Inflammatory macrophage treated with lipopolysaccharide for 1 hour (primary cell): ENCODE data around the gene SLC2A14.
"Not testable (repeated sequence)": the region's sequence is repeated elsewhere in the genome, so short reads cannot be mapped to it uniquely, and the experiment has no call there.

Experiments used
- DNase-seq, 2 donors: peaks; one replicate each; pipeline ENCODE4 v3.0.0-alpha.2; 2020 to 2022

Gene SLC2A14

GRCh38 chr12:7869137-7869536 is 3.6 kb downstream of the SLC2A14 start:
- no peak for DNase-seq

- DNase-seq: no peak
Measured at GRCh38 chr12:7868391-7868790, 4.3 kb downstream of the SLC2A14 start.

DNA sequence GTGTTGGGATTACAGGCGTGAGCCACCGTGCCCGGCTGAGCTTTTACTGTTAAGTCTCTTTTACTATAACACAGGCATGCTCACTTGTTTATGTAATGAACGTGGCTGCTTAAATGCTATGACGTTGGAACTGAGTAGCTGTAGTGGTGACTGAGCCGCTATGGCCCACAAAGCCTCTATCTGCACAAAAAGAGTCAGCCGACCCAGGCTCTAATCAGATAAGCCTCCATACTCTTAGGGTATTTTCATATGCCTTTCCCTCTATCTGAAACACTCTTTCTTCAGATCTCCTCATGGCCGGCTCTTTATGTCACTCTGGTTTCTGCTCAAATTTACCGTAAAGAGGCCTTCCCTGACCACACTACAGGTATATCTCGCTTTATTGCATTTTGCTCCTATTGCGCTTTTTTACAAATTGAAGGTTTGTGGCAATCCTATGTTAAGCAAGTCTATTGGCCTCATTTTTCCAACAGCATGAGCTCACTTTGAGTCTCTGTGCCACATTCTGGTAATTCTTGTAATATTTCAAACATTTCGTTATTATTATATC is 8.0 kb downstream of the SLC2A14 start:
- no peak for DNase-seq

- DNase-seq: not testable (repeated sequence)
Measured at GRCh38 chr12:7862814-7863348, 9.8 kb downstream of the SLC2A14 start.

GRCh38 chr12:7862301-7862700 is 10.4 kb downstream of the SLC2A14 start:
- not testable (repeated sequence) for DNase-seq

GRCh38 chr12:7859552-7859951 is 13.2 kb downstream of the SLC2A14 start:
- no peak for DNase-seq

DNA sequence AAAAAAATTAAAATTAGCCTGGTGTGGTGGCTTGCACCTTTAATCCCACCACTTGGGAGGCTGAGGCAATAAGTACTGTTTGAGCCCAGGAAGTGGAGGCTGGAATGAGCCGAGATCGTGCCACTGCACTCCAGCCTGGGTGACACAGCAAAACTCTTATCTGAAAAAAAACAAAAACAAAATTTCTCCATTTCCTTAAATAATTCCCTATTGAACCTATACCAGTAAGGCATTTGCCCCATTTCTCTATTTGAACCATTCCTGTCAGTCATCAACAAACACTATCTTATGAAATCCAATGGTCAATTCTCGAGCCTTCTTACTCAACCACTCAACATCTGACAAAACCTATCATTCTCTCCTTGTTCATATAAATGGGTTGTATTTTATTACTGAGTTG is 14.7 kb downstream of the SLC2A14 start:
- peak; percentile 35 to 52 for DNase-seq

- no peak for DNase-seq
Measured at GRCh38 chr12:7856516-7856915, 16.2 kb downstream of the SLC2A14 start.

DNA sequence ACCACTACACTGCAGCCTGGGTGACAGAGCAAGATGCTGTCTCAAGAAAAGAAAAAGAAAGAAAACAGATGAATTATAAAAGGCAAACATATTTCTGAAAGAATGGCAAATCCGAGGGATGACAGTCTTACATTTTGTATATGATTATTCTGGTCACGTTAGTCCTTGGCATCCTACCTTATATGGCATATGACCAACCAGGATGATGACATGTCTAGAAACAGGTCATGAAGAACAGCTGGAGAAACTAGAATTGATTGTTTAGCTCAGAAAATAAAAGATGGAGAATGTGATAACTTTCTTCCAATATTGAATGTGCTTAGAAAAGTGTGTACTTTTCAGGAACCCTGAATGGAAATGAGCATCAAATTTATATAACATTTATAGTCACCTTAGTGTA is 19.2 kb downstream of the SLC2A14 start:
- DNase-seq: no peak

DNA sequence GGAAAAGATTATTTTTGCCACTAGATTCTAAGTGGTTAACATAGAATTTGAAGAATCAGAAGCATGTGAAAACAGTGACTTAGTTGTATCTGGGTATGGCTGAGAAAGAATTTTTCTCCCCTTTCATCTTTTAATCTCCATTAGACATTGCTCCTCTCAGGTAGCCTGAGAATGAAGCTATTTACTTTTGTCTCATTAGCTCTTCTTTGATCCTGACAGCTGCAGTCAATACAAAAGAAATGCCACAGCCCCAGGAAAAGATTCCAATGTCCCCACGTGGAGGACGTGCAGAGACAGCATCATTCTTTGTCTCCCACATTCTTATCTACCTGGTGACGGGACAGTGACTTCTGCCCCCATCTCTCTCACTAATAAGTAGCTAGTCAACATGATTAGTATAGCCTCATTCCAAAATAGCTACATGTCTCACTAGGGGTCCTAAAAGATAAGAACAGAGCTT is 21.1 kb downstream of the SLC2A14 start:
- DNase-seq: not testable (repeated sequence)

DNA sequence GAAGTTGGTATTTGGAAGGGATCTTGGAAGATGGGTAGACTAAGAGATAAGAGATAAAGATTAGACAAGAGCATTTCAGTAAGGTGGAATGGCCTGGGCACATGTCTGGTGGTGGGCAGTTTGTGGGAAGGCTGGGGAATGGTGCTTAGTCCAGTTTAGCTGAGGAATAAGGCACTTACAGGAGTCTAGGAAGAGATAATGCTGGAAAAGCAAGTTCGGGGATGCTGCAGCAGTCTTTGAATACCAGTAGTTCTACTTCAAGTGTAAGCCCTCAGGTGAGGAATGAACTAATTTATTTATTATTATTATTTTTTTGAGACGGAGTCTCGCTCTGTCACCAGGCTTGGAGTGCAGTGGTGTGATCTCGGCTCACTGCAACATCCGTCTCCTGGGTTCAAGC is 22.6 kb downstream of the SLC2A14 start:
- DNase-seq: not testable (repeated sequence)

- not testable (repeated sequence) for DNase-seq
Measured at GRCh38 chr12:7848098-7848422, 24.7 kb downstream of the SLC2A14 start.

DNA sequence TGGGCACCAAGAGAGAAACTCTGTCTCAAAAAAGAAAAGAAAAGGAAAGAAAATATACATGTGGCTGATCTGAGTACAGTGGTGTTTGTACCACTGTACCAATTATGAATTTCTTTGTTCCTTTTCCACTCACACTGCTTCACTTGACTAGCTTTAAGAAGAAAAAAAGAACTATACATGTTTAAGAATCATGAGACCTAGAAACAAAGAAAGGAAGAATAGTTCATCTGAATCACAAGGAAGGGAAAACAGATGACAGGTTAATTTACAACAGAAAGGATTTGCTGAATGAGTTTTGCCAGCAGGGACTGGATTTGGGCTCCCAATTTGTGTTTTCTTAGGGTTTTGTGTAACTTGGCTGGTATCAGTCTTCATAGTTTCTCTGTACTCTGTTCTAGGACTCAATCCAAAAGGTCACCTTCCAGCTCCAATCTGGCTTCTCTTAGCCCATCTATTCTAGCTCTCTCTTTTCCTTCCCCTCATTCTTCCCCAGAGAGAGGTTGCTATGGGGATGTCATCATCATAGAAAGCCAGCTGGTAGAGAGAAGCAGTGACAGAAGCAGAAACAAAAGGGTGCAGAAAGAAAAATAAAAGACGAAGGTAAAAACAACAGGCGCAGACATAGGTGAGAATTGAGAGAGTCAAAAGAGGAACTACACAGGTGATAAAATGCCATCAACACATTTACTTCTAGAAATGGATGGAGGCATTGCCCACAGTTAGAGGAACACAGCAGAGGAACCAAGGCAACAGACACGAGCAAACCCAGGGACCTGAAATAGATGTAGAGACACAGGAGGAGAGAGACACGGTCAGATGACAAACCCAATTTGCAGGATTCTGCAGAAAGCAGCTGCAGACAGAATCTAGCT is 25.3 kb downstream of the SLC2A14 start:
- DNase-seq: not testable (repeated sequence)

DNA sequence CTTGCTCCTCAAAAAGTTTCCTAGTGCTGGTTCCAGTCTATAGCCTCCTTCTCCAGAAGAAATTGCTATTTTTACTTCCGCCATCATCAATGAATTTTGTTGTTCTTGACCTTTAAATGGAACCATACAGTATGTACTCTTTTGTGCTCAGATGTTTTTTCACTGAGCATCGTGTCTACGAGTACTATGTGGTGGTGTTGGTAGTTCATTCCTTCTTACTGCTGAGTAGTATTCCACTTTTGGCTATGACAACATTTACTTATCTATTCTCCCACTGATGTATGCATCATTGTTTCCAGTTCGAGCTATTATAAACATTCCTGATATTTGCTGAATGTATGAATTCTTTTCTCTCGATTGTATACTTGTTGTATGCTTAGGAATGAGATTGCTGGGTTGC is 28.6 kb downstream of the SLC2A14 start:
- no peak for DNase-seq

DNA sequence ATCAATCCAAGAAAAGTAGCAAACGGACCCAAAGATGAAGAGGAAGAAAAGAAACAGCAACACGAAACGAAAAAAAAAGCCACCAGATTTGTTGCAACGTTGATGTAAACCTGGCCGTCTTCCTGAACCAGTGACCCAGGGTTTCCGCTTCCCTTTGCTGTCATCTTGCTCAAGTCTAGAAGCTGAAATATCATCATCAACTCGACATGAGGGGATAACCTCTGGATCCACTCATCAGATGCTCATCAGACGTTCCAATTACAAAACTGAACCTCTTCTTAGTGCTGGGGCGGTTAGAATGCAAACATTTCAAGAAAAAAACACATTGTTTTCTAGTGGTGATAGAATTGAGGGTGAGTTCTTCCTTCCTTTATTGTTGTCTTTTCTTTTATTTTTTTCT is 29.1 kb downstream of the SLC2A14 start:
- peak; percentile 50 to 54 for DNase-seq

- DNase-seq: not testable (repeated sequence)
Measured at GRCh38 chr12:7843149-7843548, 29.6 kb downstream of the SLC2A14 start.

- not testable (repeated sequence) for DNase-seq
Measured at GRCh38 chr12:7842444-7842843, 30.3 kb downstream of the SLC2A14 start.

GRCh38 chr12:7839848-7840247 is 32.9 kb downstream of the SLC2A14 start:
- DNase-seq: not testable (repeated sequence)

DNA sequence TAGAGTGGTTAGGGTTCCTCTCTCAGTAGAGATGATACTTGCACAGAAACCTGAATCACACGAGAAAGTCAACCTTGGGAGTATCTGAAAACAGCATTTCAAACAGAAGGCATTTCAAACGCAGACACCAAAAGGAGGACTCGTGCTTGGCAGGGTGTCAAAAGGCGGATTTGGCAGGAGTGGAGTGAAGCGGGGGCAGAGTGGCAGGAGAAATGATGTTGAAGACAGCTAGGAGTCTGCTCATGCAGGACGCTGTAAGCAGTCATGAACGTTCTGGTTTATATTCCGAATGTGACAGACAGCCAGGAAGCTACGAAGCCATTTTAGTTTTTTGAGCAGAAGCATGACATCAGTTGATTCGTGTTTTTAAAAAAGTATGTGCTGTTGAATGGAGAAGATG is 33.5 kb downstream of the SLC2A14 start:
- not testable (repeated sequence) for DNase-seq

- peak; percentile 89 to 90 for DNase-seq
Measured at GRCh38 chr12:7837366-7837765, 35.3 kb downstream of the SLC2A14 start.

DNA sequence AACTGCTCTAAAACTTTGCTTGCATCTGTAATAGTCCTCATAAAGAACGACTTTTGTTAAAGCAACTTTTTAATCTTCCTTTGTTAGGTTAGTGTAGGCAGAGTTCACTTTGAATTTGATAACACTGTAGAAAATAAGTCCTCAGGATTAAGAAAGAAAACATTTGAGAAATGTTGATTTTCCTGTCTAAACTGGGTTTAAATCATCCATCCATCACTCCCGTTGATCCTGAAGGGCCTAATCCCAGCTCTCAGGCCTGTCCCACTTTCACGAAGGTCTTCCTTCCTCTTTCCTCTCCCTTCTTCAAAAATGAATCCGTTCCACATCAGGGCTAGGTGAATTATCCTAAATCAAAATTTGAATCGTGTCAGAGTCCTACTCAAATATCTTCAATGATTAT is 36.9 kb downstream of the SLC2A14 start:
- no peak for DNase-seq

DNA sequence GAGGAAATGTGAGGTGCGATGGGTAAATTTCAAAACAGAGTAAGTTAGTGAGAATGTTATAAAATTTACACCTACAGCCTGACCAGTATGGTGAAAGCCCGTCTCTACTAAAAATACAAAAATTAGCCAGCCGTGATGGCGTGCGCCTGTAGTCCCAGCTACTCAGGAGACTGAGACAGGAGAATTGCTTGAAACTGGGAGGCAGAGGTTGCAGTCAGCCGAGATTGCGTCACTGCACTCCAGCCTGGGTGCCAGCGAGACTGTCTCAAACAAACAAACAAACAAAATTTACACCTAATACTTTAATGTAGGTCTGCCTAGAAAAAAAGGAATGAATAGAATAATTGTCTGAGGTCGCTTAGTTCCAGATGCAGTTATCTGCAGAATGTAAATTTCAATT is 37.6 kb downstream of the SLC2A14 start:
- no peak for DNase-seq

DNA sequence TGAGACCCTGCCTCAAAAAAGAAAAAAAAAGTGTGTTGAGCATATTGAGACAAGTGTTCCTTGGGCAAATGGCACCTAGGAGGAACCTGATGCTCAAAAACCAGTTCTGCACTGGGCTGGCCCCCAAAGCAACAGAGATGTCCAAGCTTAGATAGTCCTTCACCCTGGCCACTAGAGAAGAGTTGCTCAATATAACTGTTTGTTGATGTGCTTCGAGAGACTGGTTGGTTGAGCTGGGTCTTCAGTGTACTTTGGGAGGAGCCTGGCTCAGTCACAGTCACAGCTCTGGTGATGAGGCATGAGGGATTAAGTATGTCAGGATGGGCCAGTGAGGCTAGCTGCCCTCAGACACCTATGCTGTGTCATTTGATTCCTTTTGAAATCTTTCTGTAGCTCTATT is 38.0 kb downstream of the SLC2A14 start:
- DNase-seq: peak in 1 of 2 donors; percentile 8

- DNase-seq: no peak
Measured at GRCh38 chr12:7833831-7834230, 38.9 kb downstream of the SLC2A14 start.
